ENCODE results near the gene MYL3. TPM values are rescaled to one million over a fixed set of nuclear protein-coding genes. Genes with fewer than 3 reads are reported as not detected.

The MYL3 gene
- total RNA-seq, 1 experiment from 2014 or later = not detected

DNA sequence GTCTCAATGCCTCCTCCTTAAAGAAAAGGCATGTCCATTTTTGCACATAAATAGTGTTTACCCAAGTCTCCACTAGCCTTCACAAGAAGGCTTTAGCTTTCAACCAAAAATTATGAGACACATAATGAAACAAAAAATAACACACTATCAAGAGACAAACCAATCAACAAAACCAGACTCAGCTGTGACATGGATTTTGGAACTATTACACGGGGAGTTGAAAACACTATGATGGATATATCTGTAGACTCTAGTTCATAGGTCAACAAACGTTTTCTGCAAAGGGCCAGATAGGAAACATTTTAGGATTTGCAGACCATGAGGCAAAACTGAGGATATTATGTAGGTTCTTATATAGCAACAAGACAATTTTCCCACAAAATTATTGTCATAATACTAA, 24.9 kb downstream of the MYL3 start:
- TF ChIP-seq CTCF (conservative IDR thresholded peaks at IDR 0.05) = no peak
- TF ChIP-seq EZH2 (IDR thresholded peaks at IDR 0.05; ENCODE audit: low read depth) = no peak
- H3K27me3 ChIP-seq (ENCODE audit: insufficient read depth, low read depth) = no peaks in the 10 kb centered on the region
- no peaks in the 10 kb centered on the region for H3F3A ChIP-seq (ENCODE audit: insufficient read depth, low read depth)
- no TSS peak for BruUV-seq (replicated peaks)
- no peak overlapping the region for H2AFZ ChIP-seq
- POLR2A ChIA-PET (ENCODE audit: unreplicated experiment) = no interaction called here
- CTCF ChIA-PET = no interaction called here
- no peaks in the 10 kb centered on the region for H3K9me2 ChIP-seq (ENCODE audit: insufficient read depth)
- intact Hi-C loops (cut with micrococcal nuclease; ENCODE audit: unreplicated experiment) = no loop called here
- peaks cover 10% of the 10 kb centered on the region; the same call in 1 of the 2 replicates for H3K9me3 ChIP-seq (ENCODE audit: insufficient read depth, low read depth)
- no peaks in the 10 kb centered on the region for H3K4me1 ChIP-seq (replicated peaks; ENCODE audit: insufficient read depth)
- no peak overlapping the region for H3K27ac ChIP-seq
- no peak for DNase-seq
- no peaks in the 10 kb centered on the region for H3K79me2 ChIP-seq (ENCODE audit: low read depth)
- H3K36me3 ChIP-seq (ENCODE audit: low read depth) = no peaks in the 10 kb centered on the region
- no peak overlapping the region for H3K4me2 ChIP-seq
- H4K20me1 ChIP-seq (ENCODE audit: insufficient read depth) = no peaks in the 10 kb centered on the region
- H3K4me3 ChIP-seq = no peak overlapping the region

DNA sequence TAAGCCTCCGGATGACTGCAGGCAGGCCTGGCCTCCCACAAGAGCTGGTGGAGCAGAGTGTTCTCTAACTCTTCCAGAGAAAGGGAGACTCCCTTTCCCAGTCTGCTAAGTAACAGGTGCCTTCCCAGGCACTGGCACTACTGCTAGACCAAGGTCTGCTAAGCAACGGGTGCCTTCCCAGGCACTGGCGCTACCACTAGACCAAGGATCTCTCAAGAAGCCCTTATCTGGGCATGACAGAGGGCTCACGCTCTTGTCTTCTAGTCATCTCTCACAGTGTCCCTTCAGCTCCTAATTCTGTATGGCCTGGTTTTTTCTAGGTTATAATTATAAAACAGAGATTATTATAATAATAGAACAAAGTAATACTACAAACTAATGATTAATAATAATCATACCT, 27.8 kb downstream of the MYL3 start:
- H3K4me1 ChIP-seq (replicated peaks; ENCODE audit: insufficient read depth) = no peaks in the 10 kb centered on the region

GRCh38 chr3:46835054-46835453, 28.2 kb downstream of the MYL3 start:
- no peaks in the 10 kb centered on the region for H3K4me1 ChIP-seq (replicated peaks; ENCODE audit: insufficient read depth)
- no peaks in the 10 kb centered on the region for H3K9me2 ChIP-seq (ENCODE audit: insufficient read depth)
- ChIA-PET POLR2A (ENCODE audit: unreplicated experiment) (no interaction called here), CTCF (no interaction called here)
- H3K4me2 ChIP-seq = no peak overlapping the region
- TF ChIP-seq CTCF (conservative IDR thresholded peaks at IDR 0.05) (no peak), EZH2 (IDR thresholded peaks at IDR 0.05; ENCODE audit: low read depth) (no peak)
- H3K79me2 ChIP-seq (ENCODE audit: low read depth) = no peaks in the 10 kb centered on the region
- no peaks in the 10 kb centered on the region for H3F3A ChIP-seq (ENCODE audit: insufficient read depth, low read depth)
- H3K36me3 ChIP-seq (ENCODE audit: low read depth) = no peaks in the 10 kb centered on the region
- no peaks in the 10 kb centered on the region for H3K27me3 ChIP-seq (ENCODE audit: insufficient read depth, low read depth)
- intact Hi-C loops (cut with micrococcal nuclease; ENCODE audit: unreplicated experiment) = no loop called here
- H3K4me3 ChIP-seq = no peak overlapping the region
- no peaks in the 10 kb centered on the region for H4K20me1 ChIP-seq (ENCODE audit: insufficient read depth)
- no TSS peak for BruUV-seq (replicated peaks)
- no peak for DNase-seq
- H2AFZ ChIP-seq = no peak overlapping the region
- H3K9me3 ChIP-seq (ENCODE audit: insufficient read depth, low read depth) = peaks cover 3% of the 10 kb centered on the region; the same call in 1 of the 2 replicates
- H3K27ac ChIP-seq = no peak overlapping the region

More for the DNA sequence above, 27.8 kb downstream of the MYL3 start:
- DNase-seq = no peak
- H3K79me2 ChIP-seq (ENCODE audit: low read depth) = no peaks in the 10 kb centered on the region
- ChIA-PET CTCF (no interaction called here), POLR2A (ENCODE audit: unreplicated experiment) (no interaction called here)
- H3K4me3 ChIP-seq = no peak overlapping the region
- intact Hi-C loops (cut with micrococcal nuclease; ENCODE audit: unreplicated experiment) = no loop called here
- no peak for TF ChIP-seq EZH2 (IDR thresholded peaks at IDR 0.05; ENCODE audit: low read depth)
- H3K9me3 ChIP-seq (ENCODE audit: insufficient read depth, low read depth) = peaks cover 6% of the 10 kb centered on the region; the same call in 1 of the 2 replicates
- H3F3A ChIP-seq (ENCODE audit: insufficient read depth, low read depth) = no peaks in the 10 kb centered on the region
- H3K9me2 ChIP-seq (ENCODE audit: insufficient read depth) = no peaks in the 10 kb centered on the region
- H3K27me3 ChIP-seq (ENCODE audit: insufficient read depth, low read depth) = no peaks in the 10 kb centered on the region
- no peak overlapping the region for H3K4me2 ChIP-seq
- H2AFZ ChIP-seq = no peak overlapping the region
- no peaks in the 10 kb centered on the region for H3K36me3 ChIP-seq (ENCODE audit: low read depth)
- H4K20me1 ChIP-seq (ENCODE audit: insufficient read depth) = no peaks in the 10 kb centered on the region
- no peak overlapping the region for H3K27ac ChIP-seq
- no TSS peak for BruUV-seq (replicated peaks)
